T-helper 1 cell treated with Interleukin-12 subunit alpha and Interleukin-12 subunit beta and Interleukin-4 antibody, amounts not matched to agents 30 μg/mL and 1 μg/mL, for 36 hours (primary cell): ENCODE data around the gene TPCN1.

ENCODE experiments used
- H3K27ac Mint-ChIP-seq: one replicate; pipeline ENCODE4 v1.8.0; 2021; ENCODE audit warnings: mild to moderate bottlenecking, mixed read lengths
- H3K27me3 Mint-ChIP-seq: one replicate; pipeline ENCODE4 v1.8.0; 2021; ENCODE audit warnings: low read depth, mixed read lengths
- H3K36me3 Mint-ChIP-seq: one replicate; pipeline ENCODE4 v1.8.0; 2021; ENCODE audit warnings: low read depth, mixed read lengths
- H3K4me1 Mint-ChIP-seq: one replicate; pipeline ENCODE4 v1.8.0; 2021; ENCODE audit warnings: low read depth, mixed read lengths
- H3K4me3 Mint-ChIP-seq: one replicate; pipeline ENCODE4 v1.8.0; 2021; ENCODE audit warnings: mild to moderate bottlenecking, moderate library complexity, mixed read lengths
- H3K9me3 Mint-ChIP-seq: one replicate; pipeline ENCODE4 v1.8.0; 2021; ENCODE audit warnings: mixed read lengths

TPCN1 gene

DNA sequence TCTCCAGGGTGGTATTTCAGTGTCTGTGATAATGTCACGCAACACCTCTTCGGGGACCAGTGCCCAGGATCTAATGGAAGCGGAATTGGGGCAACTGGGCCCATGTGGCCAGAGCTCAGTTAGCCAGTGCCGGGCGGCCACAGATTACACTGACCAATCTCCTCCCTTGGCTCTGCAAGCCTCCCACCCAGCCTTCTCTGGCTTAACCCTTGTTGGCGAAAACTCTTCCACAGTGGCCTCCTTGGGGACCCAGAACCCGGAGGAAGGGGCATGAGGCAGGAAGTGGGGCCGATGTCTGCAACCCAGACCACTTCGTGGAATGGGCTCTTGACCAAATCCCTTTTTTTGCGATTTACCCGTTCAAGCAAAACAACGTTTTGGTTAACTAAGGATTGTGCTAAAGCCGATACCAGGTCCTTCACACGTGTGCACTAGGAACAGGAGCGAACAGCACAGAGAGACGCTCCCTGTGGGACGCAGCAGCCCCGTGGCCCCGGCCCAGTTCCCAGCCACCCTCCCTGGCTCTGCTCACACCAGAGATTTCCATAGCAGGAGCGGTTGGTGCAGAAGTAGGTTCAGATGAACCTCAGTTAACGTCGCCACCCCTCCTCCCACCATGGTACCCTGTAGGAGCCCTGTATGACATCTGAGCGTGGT is 75.4 kb downstream of the TPCN1 start:
- Mint-ChIP-seq H3K4me1 (no peaks in the 10 kb centered on the region), H3K27me3 (no peaks in the 10 kb centered on the region), H3K4me3 (no peak overlapping the region), H3K9me3 (no peaks in the 10 kb centered on the region), H3K36me3 (peaks cover 14% of the 10 kb centered on the region), H3K27ac (no peak overlapping the region)

- H3K36me3 Mint-ChIP-seq = peaks cover 16% of the 10 kb centered on the region
Measured at GRCh38 chr12:113297214-113297587, 75.9 kb downstream of the TPCN1 start.

DNA sequence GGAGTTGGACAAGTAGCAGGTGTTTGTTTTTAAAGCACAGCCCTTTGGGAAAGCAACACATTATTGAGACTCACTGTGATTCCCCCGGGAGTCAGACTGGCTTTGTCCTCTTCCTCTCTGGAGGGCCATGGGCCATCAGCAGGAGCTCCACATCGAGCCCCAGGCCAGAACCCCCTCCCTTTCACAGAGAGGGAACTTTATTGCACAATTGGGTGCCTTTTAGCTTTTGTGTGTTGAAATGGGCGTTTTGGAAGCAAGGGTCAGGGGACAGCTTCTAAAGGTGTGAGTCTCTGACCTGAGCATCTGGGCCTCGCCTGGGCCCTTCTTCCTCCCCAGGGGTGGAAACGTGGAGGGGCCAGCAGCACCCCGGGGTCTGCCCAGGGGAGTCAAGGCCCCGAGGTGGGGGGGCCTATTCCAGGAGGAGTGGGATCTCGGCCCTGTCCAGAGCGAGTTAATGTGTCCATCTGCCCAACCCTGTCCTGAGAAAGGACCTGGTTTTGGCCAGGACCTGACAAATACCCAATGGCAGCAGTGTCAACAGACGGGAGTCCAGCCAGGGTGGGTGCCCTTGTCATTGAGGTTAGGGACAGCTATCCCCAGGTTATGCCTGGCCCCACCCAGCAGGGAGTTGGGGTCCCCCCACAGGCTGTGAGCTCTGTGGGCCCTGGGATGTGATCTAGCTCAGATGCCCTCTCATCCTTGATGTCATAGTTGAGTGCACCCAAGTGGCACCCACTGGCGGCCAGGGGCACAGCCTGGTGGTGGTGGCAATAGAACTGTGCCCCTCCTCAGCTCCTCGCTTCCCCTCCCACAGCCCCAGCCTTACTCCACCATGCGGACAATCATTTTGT is 76.6 kb downstream of the TPCN1 start:
- Mint-ChIP-seq H3K9me3 (no peaks in the 10 kb centered on the region), H3K4me1 (peaks cover 5% of the 10 kb centered on the region), H3K27ac (no peak overlapping the region), H3K36me3 (peaks cover 21% of the 10 kb centered on the region), H3K27me3 (no peaks in the 10 kb centered on the region), H3K4me3 (no peak overlapping the region)

More at GRCh38 chr12:113297214-113297587, 75.9 kb downstream of the TPCN1 start:
- no peak overlapping the region for H3K4me3 Mint-ChIP-seq
- H3K9me3 Mint-ChIP-seq = no peaks in the 10 kb centered on the region
- H3K27me3 Mint-ChIP-seq = no peaks in the 10 kb centered on the region
- H3K4me1 Mint-ChIP-seq = no peaks in the 10 kb centered on the region
- H3K27ac Mint-ChIP-seq = no peak overlapping the region

GRCh38 chr12:113298472-113298817 is 77.2 kb downstream of the TPCN1 start:
- Mint-ChIP-seq H3K9me3 (no peaks in the 10 kb centered on the region), H3K36me3 (peaks cover 21% of the 10 kb centered on the region), H3K4me1 (peaks cover 11% of the 10 kb centered on the region), H3K27ac (peak overlapping the region; percentile 52), H3K4me3 (no peak overlapping the region), H3K27me3 (no peaks in the 10 kb centered on the region)

DNA sequence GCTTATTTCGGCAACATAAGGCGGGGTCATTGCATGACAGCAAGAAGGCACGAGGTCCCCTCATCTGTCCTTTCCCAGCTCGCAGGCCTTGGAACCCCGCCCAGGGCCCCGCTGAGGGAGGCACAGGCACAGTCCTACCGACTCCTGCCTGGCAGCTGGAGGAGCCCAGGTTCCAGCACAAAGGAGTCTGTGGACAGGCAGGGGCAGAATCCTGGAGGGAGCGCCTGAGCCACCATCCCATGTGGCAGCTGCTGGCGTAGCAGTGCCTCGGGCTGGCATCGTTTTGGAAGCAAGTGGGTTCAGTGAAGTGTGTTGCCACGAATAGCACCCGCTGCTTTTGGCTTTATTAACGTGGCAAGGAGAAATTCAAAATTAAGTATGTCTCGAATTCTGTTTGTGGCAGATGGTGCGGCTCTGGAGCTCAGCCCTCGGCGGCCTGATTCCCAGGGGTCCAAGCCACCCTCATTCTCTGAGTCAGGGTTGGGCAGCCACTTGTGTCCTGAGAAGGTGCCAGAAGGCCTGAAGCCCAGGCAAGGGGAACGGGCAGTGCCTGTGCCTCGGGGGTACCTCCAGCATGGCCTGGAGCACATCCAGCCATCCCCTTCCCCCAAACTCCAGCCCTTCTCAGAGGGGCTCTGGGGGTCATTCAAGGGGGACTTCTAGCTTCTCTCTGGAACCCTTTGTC is 77.7 kb downstream of the TPCN1 start:
- H3K36me3 Mint-ChIP-seq = peaks cover 22% of the 10 kb centered on the region

GRCh38 chr12:113299619-113300237 is 78.5 kb downstream of the TPCN1 start:
- H3K36me3 Mint-ChIP-seq = peaks cover 22% of the 10 kb centered on the region
- no peak overlapping the region for H3K4me3 Mint-ChIP-seq
- no peaks in the 10 kb centered on the region for H3K27me3 Mint-ChIP-seq
- H3K4me1 Mint-ChIP-seq = peaks cover 11% of the 10 kb centered on the region
- no peaks in the 10 kb centered on the region for H3K9me3 Mint-ChIP-seq
- H3K27ac Mint-ChIP-seq = no peak overlapping the region

More for the DNA sequence above, 77.7 kb downstream of the TPCN1 start:
- no peak overlapping the region for H3K27ac Mint-ChIP-seq
- no peak overlapping the region for H3K4me3 Mint-ChIP-seq
- no peaks in the 10 kb centered on the region for H3K9me3 Mint-ChIP-seq
- peaks cover 11% of the 10 kb centered on the region for H3K4me1 Mint-ChIP-seq
- no peaks in the 10 kb centered on the region for H3K27me3 Mint-ChIP-seq

GRCh38 chr12:113301811-113302210 is 80.5 kb downstream of the TPCN1 start:
- H3K27me3 Mint-ChIP-seq = no peaks in the 10 kb centered on the region
- no peaks in the 10 kb centered on the region for H3K9me3 Mint-ChIP-seq
- H3K27ac Mint-ChIP-seq = no peak overlapping the region
- no peak overlapping the region for H3K4me3 Mint-ChIP-seq
- H3K4me1 Mint-ChIP-seq = peaks cover 11% of the 10 kb centered on the region
- peaks cover 24% of the 10 kb centered on the region for H3K36me3 Mint-ChIP-seq

- peaks cover 26% of the 10 kb centered on the region for H3K36me3 Mint-ChIP-seq
- no peaks in the 10 kb centered on the region for H3K9me3 Mint-ChIP-seq
- H3K27me3 Mint-ChIP-seq = no peaks in the 10 kb centered on the region
- no peak overlapping the region for H3K27ac Mint-ChIP-seq
- H3K4me1 Mint-ChIP-seq = peaks cover 11% of the 10 kb centered on the region
- H3K4me3 Mint-ChIP-seq = no peak overlapping the region
Measured at GRCh38 chr12:113302466-113302865, 81.2 kb downstream of the TPCN1 start.

DNA sequence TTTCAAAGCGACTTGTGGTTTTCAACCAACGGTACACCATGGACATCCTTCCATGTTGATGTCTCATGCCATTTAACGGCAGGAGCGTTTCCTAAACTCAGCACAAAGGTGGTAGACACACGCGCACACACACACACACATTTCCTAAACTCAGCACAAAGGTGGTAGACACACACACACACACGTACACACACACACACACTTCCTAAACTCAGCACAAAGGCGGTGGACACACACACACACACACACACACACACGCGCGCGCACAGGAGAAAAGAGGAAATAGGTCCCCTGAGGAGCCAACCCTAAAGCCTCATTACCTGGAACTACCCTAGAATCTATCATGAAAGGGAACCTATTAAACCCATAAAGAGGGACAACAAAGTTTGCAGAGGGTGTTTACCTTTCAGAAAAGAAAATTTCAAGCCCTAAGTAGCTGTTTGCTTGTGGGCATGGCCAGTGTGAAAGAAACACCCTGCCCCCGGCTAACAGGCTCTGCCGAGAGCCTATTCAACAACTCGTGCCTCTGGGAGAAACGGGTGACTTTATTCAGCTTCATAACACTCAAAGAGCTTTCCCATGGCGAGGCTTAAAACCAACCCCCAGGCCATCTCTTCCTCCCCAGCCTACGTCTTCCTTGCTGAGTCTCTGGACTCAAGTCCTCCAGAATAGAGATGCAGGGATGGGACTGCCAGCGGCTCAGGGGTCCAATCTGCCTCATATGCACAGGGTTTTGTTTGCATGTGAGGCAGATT is 81.8 kb downstream of the TPCN1 start:
- peaks cover 26% of the 10 kb centered on the region for H3K36me3 Mint-ChIP-seq

GRCh38 chr12:113305281-113305856 is 84.1 kb downstream of the TPCN1 start:
- no peak overlapping the region for H3K27ac Mint-ChIP-seq
- H3K4me1 Mint-ChIP-seq = peaks cover 12% of the 10 kb centered on the region
- no peaks in the 10 kb centered on the region for H3K9me3 Mint-ChIP-seq
- H3K4me3 Mint-ChIP-seq = no peak overlapping the region
- H3K36me3 Mint-ChIP-seq = peaks cover 29% of the 10 kb centered on the region
- no peaks in the 10 kb centered on the region for H3K27me3 Mint-ChIP-seq

More for the DNA sequence above, 81.8 kb downstream of the TPCN1 start:
- H3K4me1 Mint-ChIP-seq = peaks cover 11% of the 10 kb centered on the region
- H3K4me3 Mint-ChIP-seq = peak overlapping the region; percentile 10
- no peaks in the 10 kb centered on the region for H3K9me3 Mint-ChIP-seq
- peak overlapping the region; percentile 10 for H3K27ac Mint-ChIP-seq
- H3K27me3 Mint-ChIP-seq = no peaks in the 10 kb centered on the region

DNA sequence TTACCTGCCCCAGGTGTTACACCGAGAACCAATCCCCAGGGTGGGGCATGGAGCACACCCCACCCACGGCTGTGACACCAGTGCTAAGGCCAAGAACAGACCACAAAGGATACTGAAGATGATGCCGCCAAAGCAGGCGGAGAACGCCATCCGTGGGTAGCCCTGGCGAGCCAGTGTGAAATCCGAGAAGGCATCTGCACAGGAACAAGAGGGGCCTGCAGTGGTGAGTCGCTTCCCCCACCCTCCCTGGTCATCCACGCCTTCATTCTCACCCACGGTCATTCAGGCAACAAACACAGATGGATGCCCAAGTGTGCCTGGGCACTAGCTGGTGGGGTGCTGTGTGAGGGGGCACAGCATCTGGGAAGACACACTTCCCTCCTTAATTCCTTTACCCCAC is 85.1 kb downstream of the TPCN1 start:
- no peaks in the 10 kb centered on the region for H3K27me3 Mint-ChIP-seq

DNA sequence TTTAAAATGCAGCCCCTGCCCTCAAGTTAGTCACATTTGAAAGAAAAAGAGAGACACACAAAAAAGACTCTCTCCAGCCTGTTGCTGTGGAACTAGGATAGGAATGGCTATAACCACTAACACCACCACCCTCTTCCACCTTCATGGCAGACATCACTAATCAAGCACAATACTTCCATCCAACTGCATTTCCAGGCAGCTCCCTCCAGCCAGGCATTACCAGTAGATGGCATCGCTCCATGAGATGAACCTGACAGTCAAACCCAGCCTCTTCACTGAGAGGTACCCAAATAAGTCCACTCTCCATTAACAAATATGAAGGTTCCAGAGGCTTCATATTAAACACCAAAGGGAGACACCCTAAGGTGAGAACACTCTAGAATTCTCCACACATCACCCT is 89.2 kb downstream of the TPCN1 start:
- H3K36me3 Mint-ChIP-seq = peaks cover 24% of the 10 kb centered on the region
- no peak overlapping the region for H3K27ac Mint-ChIP-seq
- peaks cover 8% of the 10 kb centered on the region for H3K4me1 Mint-ChIP-seq
- no peak overlapping the region for H3K4me3 Mint-ChIP-seq
- no peaks in the 10 kb centered on the region for H3K9me3 Mint-ChIP-seq
- no peaks in the 10 kb centered on the region for H3K27me3 Mint-ChIP-seq

More for the DNA sequence above, 85.1 kb downstream of the TPCN1 start:
- peaks cover 32% of the 10 kb centered on the region for H3K36me3 Mint-ChIP-seq
- peaks cover 16% of the 10 kb centered on the region for H3K4me1 Mint-ChIP-seq
- no peak overlapping the region for H3K27ac Mint-ChIP-seq
- H3K9me3 Mint-ChIP-seq = no peaks in the 10 kb centered on the region
- H3K4me3 Mint-ChIP-seq = no peak overlapping the region

DNA sequence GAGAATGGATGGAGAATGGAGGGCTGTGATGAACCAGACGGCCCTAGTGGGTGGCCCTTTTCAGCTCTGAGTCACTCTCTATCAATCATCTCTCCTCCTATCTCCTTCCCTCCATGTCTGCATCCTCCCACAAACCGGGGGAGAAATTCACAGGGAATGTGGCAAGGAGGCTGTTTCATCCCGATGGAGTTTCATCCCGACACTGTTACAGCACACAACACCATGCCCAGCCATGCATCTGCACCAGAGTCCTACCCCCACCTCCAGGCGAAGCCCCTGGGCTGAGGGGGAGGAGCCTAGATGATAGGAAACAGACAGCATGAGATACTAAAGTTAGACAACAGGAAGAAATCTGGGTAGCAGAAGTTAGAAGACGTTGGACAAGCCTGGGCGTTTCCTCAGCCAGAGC is 92.9 kb downstream of the TPCN1 start:
- no peaks in the 10 kb centered on the region for H3K27me3 Mint-ChIP-seq
- H3K27ac Mint-ChIP-seq = no peak overlapping the region
- H3K9me3 Mint-ChIP-seq = no peaks in the 10 kb centered on the region
- peaks cover 8% of the 10 kb centered on the region for H3K4me1 Mint-ChIP-seq
- peaks cover 34% of the 10 kb centered on the region for H3K36me3 Mint-ChIP-seq
- H3K4me3 Mint-ChIP-seq = no peak overlapping the region
